Fibroblast of upper back skin (primary cell): ENCODE measurements around the gene ECE1.
"Not testable (repeated sequence)": the region's sequence is repeated elsewhere in the genome, so short reads cannot be mapped to it uniquely, and the experiment has no call there.

Experiments
- DNase-seq: peaks from one replicate; pipeline ENCODE4 v3.0.0-alpha.2; 2013

The ECE1 gene

DNA sequence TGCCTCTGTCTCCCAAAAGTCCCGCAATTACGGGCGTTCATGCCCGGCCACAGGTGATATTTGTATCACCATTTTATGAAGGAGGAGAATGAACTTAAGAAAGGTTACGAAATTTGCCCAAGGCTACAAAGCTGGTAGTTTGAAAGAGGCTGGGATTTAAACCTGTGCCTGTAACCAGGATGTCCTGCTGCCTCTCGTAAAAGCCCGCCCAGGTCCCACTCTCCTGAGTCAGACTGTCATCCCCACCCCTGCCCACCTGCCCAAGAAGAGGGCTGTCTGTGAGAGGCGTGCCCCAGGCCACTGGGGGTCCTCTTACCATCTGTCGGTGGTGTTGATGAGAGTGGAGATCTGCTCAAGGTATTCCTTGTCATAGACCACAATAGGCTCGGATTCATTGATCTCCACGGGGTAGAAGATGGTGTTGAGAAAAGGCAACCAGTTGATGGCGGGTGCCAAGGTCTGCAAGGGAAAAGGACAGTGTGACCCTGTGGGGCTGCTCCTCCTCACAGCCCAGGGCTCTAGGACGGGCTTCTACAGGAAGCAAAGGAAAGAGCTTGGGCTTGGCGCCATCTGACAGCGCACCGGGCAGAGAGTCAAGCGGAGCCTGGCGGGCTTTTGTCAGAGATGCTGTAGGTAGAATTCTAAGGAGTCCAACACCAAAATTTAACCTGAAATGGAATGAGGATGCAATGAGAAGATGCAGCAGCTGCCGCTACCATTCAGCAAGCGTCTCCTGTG, 43.2 kb downstream of the ECE1 start:
- no peak for DNase-seq

- no peak for DNase-seq
Observed at GRCh38 chr1:21245688-21246229, 44.5 kb downstream of the ECE1 start.

- no peak for DNase-seq
Observed at GRCh38 chr1:21244986-21245687, 45.1 kb downstream of the ECE1 start.

GRCh38 chr1:21244154-21244553, 46.1 kb downstream of the ECE1 start:
- DNase-seq: no peak

- DNase-seq: no peak
Observed at GRCh38 chr1:21242846-21243245, 47.4 kb downstream of the ECE1 start.

DNA sequence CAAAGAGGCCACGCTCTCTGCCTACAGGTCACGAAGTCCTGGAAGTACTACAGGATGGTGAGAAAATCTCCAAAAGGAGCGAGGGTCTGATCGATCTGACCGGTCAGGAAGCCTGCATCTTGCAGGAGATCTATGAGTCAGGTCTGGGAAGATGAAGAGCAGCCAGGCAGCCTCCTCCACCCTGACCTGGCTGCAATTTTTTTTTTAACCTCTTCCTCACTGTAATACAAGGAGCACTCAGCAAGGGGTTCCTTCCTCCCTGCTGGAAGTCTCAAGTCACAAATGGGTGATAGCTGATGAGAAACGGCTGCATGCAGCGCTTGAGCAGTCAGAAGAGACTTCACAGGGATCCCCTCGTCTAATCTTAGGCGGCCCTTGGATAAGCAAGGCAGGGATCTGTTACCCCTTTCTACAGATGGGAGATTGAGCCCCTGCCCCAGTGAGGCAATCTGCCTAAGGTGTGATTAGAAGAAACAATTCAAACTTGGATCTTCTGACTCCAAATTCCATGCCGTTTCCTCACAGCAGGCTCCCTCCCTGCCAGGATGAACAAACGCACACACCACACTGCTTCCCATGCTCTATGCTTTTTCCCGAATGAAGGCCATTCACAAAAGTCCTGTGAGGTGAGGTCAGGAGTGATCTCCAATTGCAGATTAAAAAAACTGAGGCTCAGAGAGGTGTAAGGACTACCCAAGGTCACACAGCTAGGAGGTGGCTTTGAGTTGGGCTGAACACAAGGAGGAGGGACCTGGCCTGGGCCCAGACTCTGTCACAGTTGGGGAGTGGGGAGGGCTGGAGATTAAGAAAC, 48.3 kb downstream of the ECE1 start:
- DNase-seq: no peak

DNA sequence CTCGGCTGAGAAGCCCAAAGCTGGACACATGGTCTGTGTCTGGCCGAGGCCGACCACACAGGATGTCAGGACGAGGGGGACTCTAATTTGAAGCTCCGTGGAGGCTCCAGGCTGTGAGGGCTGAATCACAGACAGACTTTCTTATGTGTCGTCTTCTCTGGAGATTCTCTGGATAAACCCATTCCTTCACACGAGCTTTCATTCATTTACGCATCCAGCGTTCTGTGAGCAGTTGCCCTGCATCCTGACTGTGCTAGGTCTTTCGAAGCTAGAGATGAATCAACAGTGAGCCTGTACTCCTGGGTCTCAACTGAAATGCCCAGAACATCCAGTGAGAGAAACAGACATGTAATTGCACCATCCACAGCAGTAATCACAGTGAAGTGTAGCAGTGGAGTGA, 49.6 kb downstream of the ECE1 start:
- DNase-seq: no peak

- no peak for DNase-seq
Observed at GRCh38 chr1:21239221-21239620, 51.0 kb downstream of the ECE1 start.

DNA sequence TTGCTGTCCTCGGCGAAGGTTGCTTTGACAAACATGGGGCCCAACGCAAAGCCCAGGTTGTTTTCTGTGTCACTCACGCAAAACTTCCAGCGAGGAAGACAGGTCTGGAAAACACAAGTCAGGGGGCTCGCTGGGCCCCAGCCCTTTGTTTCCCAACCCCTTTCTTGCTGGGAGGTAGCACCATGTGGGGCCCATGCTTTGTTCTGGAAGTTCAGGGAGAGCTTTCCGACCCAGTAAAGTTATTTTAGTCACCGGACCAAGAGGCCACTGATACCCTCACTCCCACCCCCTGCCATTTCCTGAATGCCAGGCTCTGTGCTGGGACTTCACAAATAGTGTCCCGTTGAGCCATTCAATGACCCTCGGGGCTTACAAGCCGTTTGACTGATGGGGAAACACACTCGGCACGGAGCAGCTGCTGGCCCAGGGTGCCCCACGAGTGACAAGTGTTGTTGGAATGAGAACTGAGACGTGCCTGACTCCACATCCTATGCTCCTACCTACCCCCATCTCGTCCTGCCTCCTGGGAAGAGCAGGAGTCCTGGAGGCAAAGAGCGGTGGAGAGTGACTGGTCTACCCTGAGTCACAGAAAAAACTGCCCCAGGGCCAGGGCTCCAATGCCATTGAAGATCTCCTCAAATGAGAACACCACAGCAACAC, 52.0 kb downstream of the ECE1 start:
- DNase-seq: peak; percentile 42

- DNase-seq: no peak
Observed at GRCh38 chr1:21237446-21238088, 52.7 kb downstream of the ECE1 start.

- no peak for DNase-seq
Observed at GRCh38 chr1:21236178-21236577, 54.1 kb downstream of the ECE1 start.

DNA sequence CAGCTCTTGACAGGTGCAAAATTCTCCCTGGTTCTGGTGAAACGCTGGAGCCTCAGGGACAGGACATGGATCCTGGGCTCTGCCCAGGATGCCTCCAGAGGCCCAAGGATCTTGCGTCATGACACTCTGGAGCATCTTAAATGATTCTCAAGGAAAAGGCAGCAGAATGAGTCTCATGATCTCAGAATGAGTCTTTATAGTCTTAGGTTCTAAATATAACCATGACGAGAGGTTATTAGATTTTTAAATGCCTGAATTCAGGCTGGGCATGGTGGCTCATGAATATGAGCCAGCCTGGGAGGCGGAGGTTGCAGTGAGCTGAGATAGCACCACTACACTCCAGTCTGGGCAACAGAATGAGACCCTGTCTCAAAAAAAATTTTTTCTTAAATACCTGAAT, 55.5 kb downstream of the ECE1 start:
- no peak for DNase-seq

- DNase-seq: no peak
Observed at GRCh38 chr1:21233490-21233889, 56.8 kb downstream of the ECE1 start.

DNA sequence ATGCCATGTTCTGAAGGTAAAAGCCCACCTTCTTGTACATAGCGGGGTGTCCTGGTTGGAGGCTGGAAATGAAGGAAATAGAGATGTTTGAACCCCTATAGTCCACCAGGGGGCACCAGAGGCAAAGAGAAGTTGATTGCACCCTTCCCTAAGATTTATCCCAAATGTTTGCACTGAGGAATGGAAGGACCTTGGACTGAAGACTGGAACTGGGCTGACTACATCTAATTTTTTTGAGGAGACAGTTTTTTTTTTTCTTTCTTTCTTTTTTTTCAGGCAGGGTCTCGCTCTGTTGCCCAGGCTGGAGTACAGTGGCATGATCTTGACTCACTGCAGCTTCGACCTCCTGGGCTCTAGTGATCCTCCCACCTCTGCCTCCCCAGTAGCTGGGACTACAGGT, 58.2 kb downstream of the ECE1 start:
- DNase-seq: peak; percentile 58

- DNase-seq: peak; percentile 78
Observed at GRCh38 chr1:21229246-21230000, 60.8 kb downstream of the ECE1 start.

- not testable (repeated sequence) for DNase-seq
Observed at GRCh38 chr1:21228224-21228623, 62.0 kb downstream of the ECE1 start.

- no peak for DNase-seq
Observed at GRCh38 chr1:21225065-21225464, 65.2 kb downstream of the ECE1 start.

- no peak for DNase-seq
Observed at GRCh38 chr1:21220815-21221214, 69.4 kb downstream of the ECE1 start.

DNA sequence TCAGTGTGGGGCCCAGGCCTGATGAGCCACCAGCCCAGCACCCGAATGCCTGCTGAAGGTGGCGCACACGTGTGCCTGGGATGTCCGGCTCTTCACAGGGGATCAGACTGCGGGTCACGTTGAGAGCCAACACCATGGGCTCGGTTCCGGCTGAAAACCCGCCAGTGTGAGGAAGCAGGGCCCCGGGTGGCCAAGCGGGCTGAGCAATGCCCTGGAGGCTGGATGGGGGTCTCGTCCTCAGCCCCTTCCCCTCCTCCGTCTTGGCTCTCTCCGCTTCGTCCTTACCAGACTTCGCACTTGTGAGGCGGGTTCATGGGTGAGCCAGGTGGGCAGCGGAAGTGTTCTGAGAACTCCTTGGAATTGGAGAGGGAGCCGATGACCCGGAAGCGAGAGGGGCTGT, 70.6 kb downstream of the ECE1 start:
- no peak for DNase-seq

DNA sequence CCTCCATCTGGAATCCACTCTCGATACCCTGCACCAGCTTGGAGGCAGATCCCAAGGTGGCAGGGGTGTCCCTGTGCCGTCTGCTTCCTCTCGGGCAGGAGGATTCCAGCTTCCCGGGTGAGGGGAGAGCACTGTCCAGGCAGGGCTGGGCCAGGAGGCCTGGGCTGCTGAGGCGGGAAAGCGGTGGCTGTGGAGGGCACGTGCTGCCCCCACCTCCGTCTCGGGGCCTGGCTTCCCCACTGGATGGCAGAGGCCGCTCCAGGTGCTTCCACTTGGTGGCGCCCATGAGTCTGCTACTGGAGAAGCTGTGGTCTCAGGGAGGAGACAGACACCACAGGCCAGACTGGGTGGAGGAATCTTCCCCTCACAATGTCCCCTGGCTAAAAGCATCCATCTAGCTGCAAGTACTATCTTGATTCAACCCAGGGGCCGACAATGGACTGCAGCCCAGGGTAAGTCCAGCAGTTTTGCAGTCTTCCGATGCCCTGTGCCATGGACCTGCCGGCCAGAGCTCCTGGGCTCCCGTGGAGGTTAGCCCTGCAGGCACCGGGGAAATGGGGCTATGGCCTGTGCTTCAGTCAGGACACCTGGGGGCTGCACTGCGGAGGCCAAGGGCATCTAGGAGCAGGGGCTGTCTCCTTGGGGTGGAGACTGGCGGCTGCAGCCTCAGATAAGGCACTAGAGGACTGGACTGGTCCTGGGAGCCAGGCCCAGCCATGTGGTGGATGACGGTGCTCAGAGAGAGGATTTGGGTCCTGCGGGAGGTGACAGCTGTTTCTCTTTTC, 72.3 kb downstream of the ECE1 start:
- DNase-seq: no peak
